ENCODE data around the gene ST3GAL4.
"Not testable (repeated sequence)": the region's sequence is repeated elsewhere in the genome, so short reads cannot be mapped to it uniquely, and the experiment has no call there.

The ST3GAL4 gene, protein sequence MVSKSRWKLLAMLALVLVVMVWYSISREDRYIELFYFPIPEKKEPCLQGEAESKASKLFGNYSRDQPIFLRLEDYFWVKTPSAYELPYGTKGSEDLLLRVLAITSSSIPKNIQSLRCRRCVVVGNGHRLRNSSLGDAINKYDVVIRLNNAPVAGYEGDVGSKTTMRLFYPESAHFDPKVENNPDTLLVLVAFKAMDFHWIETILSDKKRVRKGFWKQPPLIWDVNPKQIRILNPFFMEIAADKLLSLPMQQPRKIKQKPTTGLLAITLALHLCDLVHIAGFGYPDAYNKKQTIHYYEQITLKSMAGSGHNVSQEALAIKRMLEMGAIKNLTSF

DNA sequence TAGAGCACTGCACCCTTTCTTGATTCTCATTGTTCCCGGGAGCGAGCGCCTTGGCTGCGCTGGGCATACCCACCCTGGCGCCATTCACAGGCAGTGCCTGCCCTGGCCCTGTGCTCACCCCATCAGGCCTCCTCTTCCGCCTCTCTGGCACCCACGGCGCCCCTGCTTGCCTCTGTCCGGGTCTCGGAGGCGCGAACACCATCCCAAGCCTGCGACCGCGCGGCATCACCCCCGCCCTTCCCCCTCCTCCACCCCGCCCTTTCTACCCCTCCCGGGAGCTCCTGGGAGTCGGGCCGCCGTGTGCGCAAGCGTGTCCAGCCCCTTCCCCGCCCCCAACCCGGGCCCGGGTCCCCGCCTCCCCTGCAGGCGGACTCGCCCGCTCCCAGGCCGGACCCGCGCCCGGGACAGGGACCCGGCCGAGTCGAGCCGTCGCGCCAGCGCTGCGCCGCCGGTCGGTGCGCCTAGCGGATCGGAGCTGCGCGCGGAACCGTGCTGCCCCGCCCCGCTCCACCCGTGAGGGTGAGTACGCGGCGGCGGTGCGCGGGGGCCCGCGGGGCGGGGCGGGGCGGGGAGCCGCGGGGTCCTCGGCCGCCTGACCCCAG lies at the start of gene ST3GAL4:
Gene ST3GAL4 (plus strand): TSS at position 363 of the 602 bp plus-strand sequence. CDS start 50,470 bp downstream, outside the sequence.
- H3K4me1 Mint-ChIP-seq = peaks cover 19 to 36% of the 10 kb centered on the region in 2 donors
- ATAC-seq (replicated peaks) (peak; percentile 68 to 70), DNase-seq (peak; percentile 30)
- H3K27ac Mint-ChIP-seq = peak within 1 kb of the TSS; percentile 68
- H3K9me3 Mint-ChIP-seq = no peaks in the 10 kb centered on the region
- H3K27me3 Mint-ChIP-seq = no peaks in the 10 kb centered on the region
- peak within 1 kb of the TSS; percentile 90 to 94 for H3K4me3 Mint-ChIP-seq
- H3K36me3 Mint-ChIP-seq = peaks cover 6% of the 10 kb centered on the region in 2 donors

DNA sequence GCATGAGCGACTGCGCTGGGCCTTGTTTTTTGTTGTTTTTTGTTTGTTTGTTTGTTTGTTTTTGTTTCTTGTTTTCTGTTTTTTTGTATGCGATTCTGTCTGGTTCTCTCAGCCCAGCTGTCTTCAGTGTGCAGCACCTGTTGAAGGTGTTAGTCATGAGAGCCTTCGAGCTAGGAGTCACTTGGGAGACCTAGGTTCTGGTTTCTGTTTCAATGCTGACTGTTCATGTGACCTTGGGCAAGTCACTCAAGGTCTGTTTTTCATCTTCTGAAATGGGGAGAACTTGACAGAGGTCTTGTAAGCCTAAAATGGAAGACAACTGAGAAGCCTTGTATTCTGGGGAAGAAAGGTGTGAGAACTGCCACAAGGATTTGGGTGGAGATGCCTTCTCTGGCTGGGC lies 49.8 kb upstream of the ST3GAL4 start:
- H3K4me3 Mint-ChIP-seq = peak overlapping the region; percentile 74 to 83
- no peak for DNase-seq
- H3K27me3 Mint-ChIP-seq = no peaks in the 10 kb centered on the region
- peaks cover 20 to 40% of the 10 kb centered on the region in 2 donors for H3K36me3 Mint-ChIP-seq
- peak overlapping the region; percentile 95 for H3K27ac Mint-ChIP-seq
- H3K4me1 Mint-ChIP-seq = peaks cover 24 to 56% of the 10 kb centered on the region in 2 donors
- peaks cover 0 to 3% of the 10 kb centered on the region in 2 donors for H3K9me3 Mint-ChIP-seq
- ATAC-seq (replicated peaks) = peak; percentile 29 to 33

DNA sequence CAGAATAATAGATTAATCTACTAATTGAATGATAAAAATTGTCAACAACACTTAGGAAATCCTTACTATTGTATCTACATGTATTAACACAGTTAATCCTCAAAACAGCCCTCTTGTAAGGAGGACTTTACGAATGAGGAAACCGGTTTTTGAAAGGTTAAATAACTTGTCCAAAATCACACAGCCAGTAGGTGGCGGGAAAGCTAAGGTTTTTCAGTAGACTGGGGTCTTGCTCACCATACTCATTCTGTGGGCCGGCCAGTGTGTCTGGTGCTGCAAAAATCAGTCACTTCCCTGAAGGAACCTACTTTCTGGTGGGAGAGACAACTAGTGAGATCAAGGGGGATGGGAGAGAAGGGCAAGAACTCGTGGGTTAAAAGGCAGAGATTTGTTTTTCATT lies 47.8 kb upstream of the ST3GAL4 start:
- no peak overlapping the region for H3K4me3 Mint-ChIP-seq
- H3K27me3 Mint-ChIP-seq = no peaks in the 10 kb centered on the region
- peaks cover 32 to 66% of the 10 kb centered on the region in 2 donors for H3K4me1 Mint-ChIP-seq
- no peak for DNase-seq
- no peak for ATAC-seq (replicated peaks)
- H3K36me3 Mint-ChIP-seq = peaks cover 23 to 49% of the 10 kb centered on the region in 2 donors
- H3K9me3 Mint-ChIP-seq = peaks cover 0 to 3% of the 10 kb centered on the region in 2 donors
- H3K27ac Mint-ChIP-seq = no peak overlapping the region

DNA sequence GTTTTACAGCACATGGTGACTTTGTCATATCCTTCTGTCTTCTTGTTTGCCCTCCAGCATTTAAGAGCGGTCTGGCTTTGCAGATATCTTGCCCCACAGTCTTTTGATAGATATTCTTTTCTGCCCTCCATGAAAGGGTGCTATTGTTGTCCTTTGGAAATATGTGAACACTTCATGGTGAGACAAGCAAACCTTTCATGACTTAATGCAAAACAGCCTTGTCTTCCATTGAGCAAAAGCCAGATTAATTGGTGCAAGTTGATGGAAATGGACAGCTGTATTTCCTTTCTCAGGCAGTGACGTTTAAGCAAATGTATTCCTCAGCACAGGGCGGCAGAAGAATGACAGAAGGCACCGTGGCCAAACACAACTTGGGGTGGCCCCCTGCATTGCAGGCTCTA lies 47.2 kb upstream of the ST3GAL4 start:
- Mint-ChIP-seq H3K36me3 (peaks cover 26 to 45% of the 10 kb centered on the region in 2 donors), H3K27ac (no peak overlapping the region), H3K9me3 (peaks cover 0 to 3% of the 10 kb centered on the region in 2 donors)

DNA sequence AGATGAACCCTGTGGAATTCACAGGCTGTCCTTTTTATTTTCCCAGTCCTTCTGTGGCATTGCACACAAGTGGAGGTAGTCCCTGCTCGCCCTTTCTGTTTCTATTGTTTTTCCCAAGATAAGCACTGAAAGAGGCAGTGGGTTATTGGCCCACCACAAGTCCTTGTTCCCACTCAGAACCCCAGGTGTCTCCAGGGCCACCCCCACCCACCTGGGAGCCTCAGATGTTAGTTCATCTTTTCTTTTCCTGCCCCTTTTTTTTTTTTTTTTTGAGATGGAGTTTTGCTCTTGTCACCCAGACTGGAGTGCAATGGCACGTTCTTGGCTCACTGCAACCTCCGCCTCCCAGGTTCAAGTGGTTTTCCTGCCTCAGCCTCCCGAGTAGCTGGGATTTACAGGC lies 46.7 kb upstream of the ST3GAL4 start:
- Mint-ChIP-seq H3K36me3 (peaks cover 26 to 43% of the 10 kb centered on the region in 2 donors), H3K4me1 (peaks cover 32 to 58% of the 10 kb centered on the region in 2 donors)
- not testable (repeated sequence) for H3K27me3 Mint-ChIP-seq; H3K4me3 Mint-ChIP-seq; DNase-seq; H3K27ac Mint-ChIP-seq; H3K9me3 Mint-ChIP-seq; ATAC-seq (replicated peaks)

More for the DNA sequence above, 47.2 kb upstream of the ST3GAL4 start:
- Mint-ChIP-seq H3K27me3 (no peaks in the 10 kb centered on the region), H3K4me1 (peaks cover 32 to 61% of the 10 kb centered on the region in 2 donors), H3K4me3 (no peak overlapping the region)
- DNase-seq = no peak
- no peak for ATAC-seq (replicated peaks)

DNA sequence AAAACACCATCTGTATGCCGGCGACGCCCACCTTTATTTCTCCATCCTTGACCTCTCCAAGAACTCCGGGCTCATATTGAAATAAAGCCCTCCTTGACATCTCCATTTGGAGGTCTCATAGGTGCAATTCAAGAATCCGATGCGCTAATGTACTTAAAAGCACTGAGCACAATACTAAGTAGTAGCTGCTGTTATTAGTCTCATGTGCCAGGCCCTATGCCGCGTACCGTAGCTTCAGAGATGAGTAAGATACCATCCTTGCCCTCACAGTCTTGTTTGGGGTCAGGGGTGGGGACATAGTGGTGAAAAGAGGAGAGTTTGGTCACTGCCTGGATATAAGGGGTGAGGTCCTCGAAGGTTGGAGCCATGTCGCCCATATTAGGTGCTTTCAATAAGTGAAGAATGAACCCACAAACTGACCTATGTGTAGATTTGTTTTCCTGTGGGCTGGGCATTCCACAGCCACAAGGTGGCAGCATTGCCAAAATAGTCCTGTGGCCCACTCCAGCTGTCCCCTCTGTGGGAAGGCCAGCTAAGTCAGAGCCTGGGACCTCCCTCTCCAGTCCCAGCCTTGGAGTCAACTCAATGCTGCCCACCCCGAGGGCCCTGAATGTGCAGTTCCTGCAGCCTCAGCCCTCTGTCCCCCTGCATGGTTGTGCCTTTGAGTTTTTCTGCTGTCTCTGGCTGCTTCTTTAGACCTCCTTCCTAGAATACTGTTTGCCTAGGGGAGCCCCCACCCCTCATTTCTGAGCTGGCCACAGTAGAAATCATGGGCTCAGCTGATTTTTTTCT lies 45.1 kb upstream of the ST3GAL4 start:
- ATAC-seq (replicated peaks) (peak; percentile 77 to 79), DNase-seq (peak; percentile 43)
- Mint-ChIP-seq H3K4me1 (peaks cover 32 to 55% of the 10 kb centered on the region in 2 donors), H3K27me3 (no peaks in the 10 kb centered on the region), H3K9me3 (peaks cover 0 to 3% of the 10 kb centered on the region in 2 donors), H3K27ac (no peak overlapping the region), H3K36me3 (peaks cover 32 to 49% of the 10 kb centered on the region in 2 donors), H3K4me3 (no peak overlapping the region)

DNA sequence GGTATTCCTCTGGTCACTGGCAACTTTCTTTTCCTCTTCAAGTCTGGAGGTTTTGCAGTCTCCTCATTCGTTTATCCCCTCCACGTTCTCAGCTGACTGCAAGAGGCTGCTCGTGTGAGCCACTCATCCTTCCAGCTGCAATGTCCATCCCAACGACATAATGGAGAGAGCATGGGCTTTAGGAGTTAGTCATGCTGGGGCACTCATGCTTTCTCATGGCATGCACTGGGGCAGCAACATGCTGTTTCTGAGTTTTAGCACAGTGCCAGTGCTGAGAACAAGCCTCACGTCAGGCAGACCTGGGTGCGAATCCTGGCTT lies 44.5 kb upstream of the ST3GAL4 start:
- ATAC-seq (replicated peaks) = no peak
- H3K27ac Mint-ChIP-seq = no peak overlapping the region
- H3K4me1 Mint-ChIP-seq = peaks cover 27 to 50% of the 10 kb centered on the region in 2 donors
- H3K9me3 Mint-ChIP-seq = no peaks in the 10 kb centered on the region
- no peak for DNase-seq
- H3K4me3 Mint-ChIP-seq = no peak overlapping the region
- H3K27me3 Mint-ChIP-seq = no peaks in the 10 kb centered on the region
- H3K36me3 Mint-ChIP-seq = peaks cover 29 to 46% of the 10 kb centered on the region in 2 donors

DNA sequence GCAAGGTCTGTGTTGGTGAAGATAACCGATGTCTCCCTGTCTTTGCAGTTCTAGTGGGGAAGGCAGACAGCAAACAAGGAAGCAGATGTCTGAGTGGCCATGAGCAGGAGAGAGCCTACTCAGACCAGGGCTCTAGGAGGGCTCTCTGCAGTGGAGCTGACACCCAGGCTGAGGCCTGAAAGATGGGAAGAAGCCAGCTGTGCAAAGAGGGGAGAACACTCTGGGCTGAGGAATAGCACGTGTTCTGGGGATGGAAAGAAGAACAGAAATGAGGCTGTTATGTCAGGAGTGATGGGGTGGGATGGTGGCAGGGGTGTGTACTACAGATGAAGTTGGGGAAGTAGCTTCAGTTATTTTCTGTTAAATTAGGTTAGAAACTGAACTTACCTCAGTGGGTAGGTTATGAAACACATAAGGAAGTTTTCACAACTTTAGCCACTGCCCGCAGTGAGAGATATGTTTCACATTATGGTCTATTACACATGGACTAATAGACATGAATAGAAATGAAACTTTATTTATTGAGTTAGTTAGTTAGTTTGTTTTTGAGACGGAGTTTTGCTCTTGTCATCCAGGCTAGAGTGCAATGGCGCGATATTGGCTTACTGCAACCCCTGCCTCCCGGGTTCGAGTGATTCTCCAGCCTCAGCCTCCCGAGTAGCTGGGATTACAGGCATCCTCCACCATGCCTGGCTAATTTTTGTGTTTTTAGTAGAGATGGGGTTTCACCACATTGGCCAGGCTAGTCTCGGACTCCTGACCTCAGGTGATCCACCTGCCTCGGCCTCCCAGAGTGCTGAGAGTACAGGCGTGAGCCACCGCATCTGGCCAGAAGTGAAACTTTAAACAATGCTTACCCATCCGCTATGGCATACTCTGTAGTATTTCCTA lies 43.8 kb upstream of the ST3GAL4 start:
- Mint-ChIP-seq H3K9me3 (no peaks in the 10 kb centered on the region), H3K4me3 (no peak overlapping the region), H3K36me3 (peaks cover 32 to 47% of the 10 kb centered on the region in 2 donors), H3K27me3 (no peaks in the 10 kb centered on the region), H3K4me1 (peaks cover 25 to 47% of the 10 kb centered on the region in 2 donors), H3K27ac (peak overlapping the region; percentile 16)
- DNase-seq = no peak
- peak; percentile 48 to 52 for ATAC-seq (replicated peaks)

DNA sequence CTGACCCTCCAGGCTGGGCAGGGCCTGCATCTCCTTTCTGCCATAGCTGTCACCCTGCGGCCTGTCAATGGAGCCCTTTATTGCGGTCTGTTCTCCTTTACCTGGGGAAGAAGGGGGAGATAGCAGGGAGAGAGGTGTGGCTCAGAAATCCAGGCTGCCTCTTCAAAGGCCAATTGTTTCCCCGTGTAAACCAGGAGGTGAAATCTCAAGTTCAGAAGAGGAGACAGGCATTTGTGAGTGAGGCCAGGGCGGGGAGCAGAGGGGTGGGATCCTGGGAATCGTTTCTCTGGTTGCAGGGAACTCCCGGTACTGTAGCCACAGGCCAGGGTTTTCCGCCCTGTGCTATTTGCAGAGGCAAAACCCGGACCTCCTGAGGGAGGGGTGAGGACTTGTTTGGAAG lies 42.5 kb upstream of the ST3GAL4 start:
- ATAC-seq (replicated peaks) = no peak
- Mint-ChIP-seq H3K4me3 (no peak overlapping the region), H3K9me3 (no peaks in the 10 kb centered on the region), H3K4me1 (peaks cover 28 to 46% of the 10 kb centered on the region in 2 donors), H3K27me3 (no peaks in the 10 kb centered on the region), H3K27ac (no peak overlapping the region), H3K36me3 (peaks cover 36 to 46% of the 10 kb centered on the region in 2 donors)
- no peak for DNase-seq

DNA sequence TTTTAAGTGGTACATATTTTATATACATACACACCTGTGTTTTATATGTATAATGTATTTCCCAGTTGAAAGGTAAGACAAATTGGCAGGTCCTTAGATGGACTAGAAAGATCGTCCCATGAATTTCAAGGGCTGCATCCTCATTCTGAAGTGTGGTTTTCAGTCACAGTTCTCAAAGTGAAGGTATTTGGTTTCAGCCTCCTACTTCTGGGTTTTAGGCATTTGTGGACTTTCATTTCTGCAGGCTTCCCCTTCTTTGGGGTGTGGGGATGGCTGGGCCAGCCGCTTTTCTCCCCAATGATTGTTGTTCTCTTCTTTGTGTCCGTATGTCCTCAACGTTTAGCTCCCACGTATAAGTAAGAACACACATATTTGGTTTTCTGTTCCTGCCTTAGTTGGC lies 41.7 kb upstream of the ST3GAL4 start:
- no peak for DNase-seq
- H3K4me1 Mint-ChIP-seq = peaks cover 37 to 53% of the 10 kb centered on the region in 2 donors
- H3K36me3 Mint-ChIP-seq = peaks cover 36 to 52% of the 10 kb centered on the region in 2 donors
- no peak overlapping the region for H3K4me3 Mint-ChIP-seq
- H3K27me3 Mint-ChIP-seq = no peaks in the 10 kb centered on the region
- peak overlapping the region; percentile 7 for H3K27ac Mint-ChIP-seq
- ATAC-seq (replicated peaks) = peak in 1 of 2 donors; percentile 28
- no peaks in the 10 kb centered on the region for H3K9me3 Mint-ChIP-seq

DNA sequence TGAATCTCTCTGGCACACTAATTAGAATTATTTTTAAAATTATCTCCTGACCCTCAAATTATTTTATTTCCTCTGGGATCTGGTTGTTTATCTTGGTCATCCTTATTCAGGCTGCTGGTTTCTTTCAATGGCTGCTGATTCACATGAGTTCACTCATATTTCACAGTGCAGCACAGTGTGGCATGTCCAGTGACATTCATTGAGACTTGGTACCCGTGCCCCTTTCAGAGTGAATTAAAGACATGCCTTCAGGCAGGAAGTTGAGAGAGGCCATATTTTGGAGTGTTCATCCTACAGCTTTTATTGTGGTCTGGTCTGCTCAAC lies 38.1 kb upstream of the ST3GAL4 start:
- H3K27ac Mint-ChIP-seq = peak overlapping the region; percentile 14
- DNase-seq = no peak

DNA sequence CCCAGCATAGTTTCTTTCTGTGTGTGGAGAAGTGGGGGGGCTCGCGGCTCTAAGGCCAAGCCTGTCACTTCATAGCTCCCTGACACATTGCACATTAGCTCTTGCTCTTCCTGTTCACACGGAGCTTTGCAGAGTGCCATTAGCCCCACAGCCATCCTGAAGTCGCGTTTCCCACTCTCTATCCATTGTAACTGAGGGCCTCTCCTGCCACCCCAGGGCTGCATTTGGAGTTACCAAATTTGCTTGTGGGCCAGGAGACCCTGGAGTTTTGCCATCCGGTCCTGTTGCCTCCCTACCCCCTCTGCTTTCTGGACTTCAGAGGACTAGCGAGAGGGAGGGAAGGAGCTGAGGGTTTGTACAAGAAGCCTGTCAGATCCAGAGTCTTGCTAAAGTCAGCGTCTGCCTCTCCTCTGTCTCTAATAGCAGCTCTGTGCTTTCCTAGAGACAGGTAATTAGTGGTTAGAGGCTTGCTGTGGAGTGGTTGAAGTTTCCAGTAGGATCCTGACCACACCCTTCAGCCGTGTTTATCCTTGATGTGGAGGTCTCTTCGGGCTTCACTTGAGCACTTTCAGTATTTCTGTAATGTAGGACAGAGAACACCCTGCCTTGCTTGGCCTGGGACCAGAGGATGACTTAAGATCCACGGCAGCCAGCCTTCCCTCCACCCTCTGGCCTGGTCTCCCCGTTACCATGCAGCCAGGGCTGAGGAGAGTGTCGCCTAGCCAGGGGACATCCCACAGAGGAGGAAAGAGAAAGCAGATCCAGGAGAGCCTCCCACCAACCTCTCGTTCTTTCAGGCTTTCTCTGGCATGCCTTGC lies 37.5 kb upstream of the ST3GAL4 start:
- peaks cover 40 to 60% of the 10 kb centered on the region in 2 donors for H3K36me3 Mint-ChIP-seq

More for the DNA sequence above, 38.1 kb upstream of the ST3GAL4 start:
- Mint-ChIP-seq H3K36me3 (peaks cover 43 to 60% of the 10 kb centered on the region in 2 donors), H3K27me3 (no peaks in the 10 kb centered on the region), H3K9me3 (no peaks in the 10 kb centered on the region), H3K4me1 (peaks cover 29 to 46% of the 10 kb centered on the region in 2 donors), H3K4me3 (no peak overlapping the region)
- ATAC-seq (replicated peaks) = no peak

More for the DNA sequence above, 37.5 kb upstream of the ST3GAL4 start:
- peak overlapping the region in 1 of 2 donors; percentile 26 for H3K4me3 Mint-ChIP-seq
- DNase-seq (no peak), ATAC-seq (replicated peaks) (peak; percentile 7 to 48)
- no peaks in the 10 kb centered on the region for H3K27me3 Mint-ChIP-seq
- H3K9me3 Mint-ChIP-seq = no peaks in the 10 kb centered on the region
- peak overlapping the region; percentile 70 for H3K27ac Mint-ChIP-seq
- H3K4me1 Mint-ChIP-seq = peaks cover 29 to 46% of the 10 kb centered on the region in 2 donors

Data from stimulated activated naive B cell treated with anti-CD40 and anti-IgM and Interleukin-4, amounts not matched to agents 10 μg/mL and 1 μg/mL and 100 μg/mL, for 72 hours (primary cell).